Vagina (tissue), 2 donors: ENCODE results near the gene SLC2A6.

ENCODE experiments used
- CTCF ChIP-seq, 3 experiments: fragments of 450-650 bp in 2 of 3; fragments of 200-600 bp in 1 of 3; sonication (generic) in 1 of 3; IDR thresholded peaks; one replicate each; pipeline ENCODE4 v1.5.1; 2017 to 2019; ENCODE audit warnings: antibody characterized with exemption in 3 of 3, mild to moderate bottlenecking in 2 of 3, moderate library complexity in 2 of 3
- POLR2AphosphoS5 ChIP-seq, 2 donors: sonication (generic); formaldehyde crosslinking; IDR thresholded peaks; one replicate each; pipeline ENCODE4 v1.9.0; 2017; ENCODE audit warnings: antibody characterized with exemption in 2 of 2, mild to moderate bottlenecking in 2 of 2, low read depth in 1 of 2; ENCODE audit not compliant: insufficient read depth in 1 of 2

- no peak for TF ChIP-seq CTCF (IDR thresholded peaks at IDR 0.05)
- TF ChIP-seq POLR2AphosphoS5 (IDR thresholded peaks at IDR 0.05; ENCODE audit: insufficient read depth in 1 of 2, low read depth in 1 of 2), result peak in 1 of 2 donors; percentile 26
Measured at GRCh38 chr9:133478851-133479711, at the start of gene SLC2A6.
